ENCODE results near the gene CNTNAP2.

The CNTNAP2 gene

GRCh38 chr7:146116521-146117222 is at the start of gene CNTNAP2:
Gene CNTNAP2, plus strand, starts transcription at chr7:146116801. Its CDS starts 76 bp downstream, at chr7:146116877.
- DNase-seq (ENCODE audit: low read depth, low spot score), result peak; percentile 17

DNA sequence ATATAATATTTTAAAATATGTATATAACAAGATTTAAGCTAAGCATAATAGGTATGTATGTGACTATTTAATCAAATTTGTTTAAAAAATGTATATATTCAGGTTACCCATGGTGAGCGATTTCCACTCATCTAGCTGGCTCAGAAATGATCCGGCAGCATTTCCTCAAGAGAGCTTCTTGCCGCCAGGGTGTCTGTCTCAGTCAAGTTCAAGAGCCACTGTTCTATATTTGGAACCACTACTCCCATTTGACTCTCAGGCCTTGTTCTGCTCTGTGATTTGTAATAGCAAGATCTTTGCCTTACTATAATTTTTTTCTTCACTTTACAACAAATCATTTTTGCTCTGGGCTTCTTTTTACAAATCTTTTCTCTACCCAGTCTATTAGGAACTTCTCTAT is 48.7 kb upstream of the CNTNAP2 start:
- DNase-seq (ENCODE audit: low read depth, low spot score), result no peak

GRCh38 chr7:146074195-146074765 is 42.3 kb upstream of the CNTNAP2 start:
- DNase-seq (ENCODE audit: low read depth, low spot score), result no peak

DNA sequence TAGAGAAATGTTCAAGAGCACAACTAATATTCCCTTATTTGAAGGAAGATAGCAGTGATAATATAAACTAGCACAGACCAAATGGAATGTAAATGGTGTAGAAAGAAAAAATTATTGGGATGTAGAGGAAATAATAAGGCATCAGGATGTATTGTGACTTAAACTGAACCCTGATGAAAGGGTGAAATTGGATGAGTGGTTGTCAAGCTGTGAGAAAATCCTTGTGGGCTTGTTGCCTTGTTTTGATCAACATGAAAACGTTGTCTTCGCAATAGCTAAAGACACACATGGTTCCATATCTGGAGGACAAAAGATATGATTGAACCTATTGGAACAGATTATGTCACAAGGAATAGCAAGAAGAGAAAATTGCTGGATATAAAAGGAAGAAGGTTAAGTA is 40.3 kb upstream of the CNTNAP2 start:
- DNase-seq (ENCODE audit: low read depth, low spot score), result no peak

GRCh38 chr7:146084086-146084485 is 32.5 kb upstream of the CNTNAP2 start:
- no peak for DNase-seq (ENCODE audit: low read depth, low spot score)

DNA sequence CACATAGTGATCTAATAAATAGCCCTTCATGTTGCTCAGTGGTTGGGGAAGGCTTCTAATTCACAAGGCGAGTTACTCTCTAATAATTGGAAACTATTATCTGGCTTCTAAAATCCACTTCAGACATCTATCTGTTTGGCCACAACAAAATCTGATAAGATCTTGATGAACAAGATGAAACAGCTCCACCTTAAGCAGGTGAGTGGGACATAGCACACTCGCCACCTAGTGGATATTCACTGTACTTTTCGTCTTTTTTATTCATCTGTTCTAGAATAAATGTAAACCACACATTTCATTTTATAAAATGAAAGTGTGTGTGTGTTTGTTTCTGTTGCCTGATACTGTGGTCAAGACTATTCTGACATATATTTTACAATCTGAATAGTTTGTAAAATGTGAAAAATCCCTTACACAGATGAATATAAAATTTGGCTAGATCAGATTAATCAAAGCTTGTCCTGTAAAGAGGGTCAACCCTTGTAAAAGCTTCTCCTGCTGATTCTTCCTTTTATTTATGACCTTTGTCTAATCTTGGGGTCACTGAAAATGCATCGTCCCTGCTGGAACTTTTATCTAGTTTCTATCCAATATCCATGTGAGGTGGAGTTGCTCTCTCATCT is 26.5 kb upstream of the CNTNAP2 start:
- peak; percentile 12 for DNase-seq (ENCODE audit: low read depth, low spot score)

- no peak for DNase-seq (ENCODE audit: low read depth, low spot score)
These were observed 22.2 kb upstream of the CNTNAP2 start for GRCh38 chr7:146094356-146094755.

- DNase-seq (ENCODE audit: low read depth, low spot score), result no peak
These were observed 19.6 kb upstream of the CNTNAP2 start for GRCh38 chr7:146096994-146097393.

DNA sequence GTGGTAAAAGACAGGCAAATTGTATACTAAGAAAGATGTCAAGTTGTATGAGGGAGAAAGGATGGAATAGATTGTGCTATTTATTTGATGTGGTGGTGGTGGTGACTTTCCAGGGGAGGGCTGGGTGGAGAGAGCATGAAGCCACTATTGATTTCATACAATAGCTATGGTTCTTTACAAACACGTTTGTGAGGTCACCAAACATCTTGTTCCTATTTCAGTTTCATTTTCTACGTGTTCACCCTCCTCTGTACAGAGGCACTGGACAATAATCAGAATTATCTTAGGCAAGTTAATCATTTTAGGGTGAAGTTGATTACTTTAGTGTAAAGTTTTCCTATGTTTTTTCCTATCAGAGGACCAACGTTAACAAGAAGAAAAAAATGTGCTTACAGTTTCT is 10.3 kb upstream of the CNTNAP2 start:
- no peak for DNase-seq (ENCODE audit: low read depth, low spot score)

DNA sequence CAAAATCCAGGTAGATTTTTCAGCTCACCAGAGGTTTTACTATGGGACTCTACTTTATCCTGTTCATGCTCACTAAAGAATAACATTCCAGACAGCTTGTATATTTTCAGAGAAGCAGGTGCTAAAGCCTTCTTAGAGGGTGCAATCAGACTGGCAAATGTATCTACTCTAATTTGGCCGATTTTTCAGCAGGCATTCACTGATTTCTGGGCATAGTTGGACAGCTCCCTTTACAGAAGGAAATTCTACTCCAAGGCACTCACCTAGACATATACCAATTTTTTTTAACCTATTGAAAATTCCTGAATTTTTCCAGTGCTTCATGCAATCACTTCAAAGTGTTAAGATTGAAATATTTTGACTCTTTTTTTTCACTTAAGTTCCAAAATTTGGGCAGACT is 3.8 kb upstream of the CNTNAP2 start:
- DNase-seq (ENCODE audit: low read depth, low spot score), result no peak

GRCh38 chr7:146115548-146115850 is 1.1 kb upstream of the CNTNAP2 start:
- DNase-seq (ENCODE audit: low read depth, low spot score), result no peak

- DNase-seq (ENCODE audit: low read depth, low spot score), result peak; percentile 49
These were observed 615 bp upstream of the CNTNAP2 start for GRCh38 chr7:146115851-146116520.

GRCh38 chr7:146117576-146117975 is 975 bp downstream of the CNTNAP2 start:
- no peak for DNase-seq (ENCODE audit: low read depth, low spot score)

- DNase-seq (ENCODE audit: low read depth, low spot score), result no peak
These were observed 2.4 kb downstream of the CNTNAP2 start for GRCh38 chr7:146119002-146119401.

- no peak for DNase-seq (ENCODE audit: low read depth, low spot score)
These were observed 7.1 kb downstream of the CNTNAP2 start for GRCh38 chr7:146123715-146124114.

GRCh38 chr7:146126767-146127509 is 10.3 kb downstream of the CNTNAP2 start:
- DNase-seq (ENCODE audit: low read depth, low spot score), result no peak

DNA sequence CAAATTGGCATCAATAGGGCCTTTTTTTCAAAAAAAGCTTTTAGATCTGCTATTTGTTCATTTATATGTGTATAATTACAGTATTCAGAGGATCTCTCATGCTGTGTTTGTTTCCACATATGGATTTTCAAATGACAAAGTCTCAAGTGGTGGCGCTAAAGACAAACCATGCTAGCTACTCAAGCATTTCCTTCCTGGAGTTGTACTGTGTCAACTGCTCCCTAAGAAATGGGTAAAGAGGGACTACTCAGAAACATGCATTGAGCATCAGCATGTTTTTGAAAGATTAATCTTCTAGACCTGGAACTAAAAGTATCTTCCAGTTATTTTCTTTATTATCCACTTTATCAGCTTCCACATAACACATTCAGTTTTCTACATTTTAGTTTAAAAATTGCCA is 12.7 kb downstream of the CNTNAP2 start:
- DNase-seq (ENCODE audit: low read depth, low spot score), result no peak

DNA sequence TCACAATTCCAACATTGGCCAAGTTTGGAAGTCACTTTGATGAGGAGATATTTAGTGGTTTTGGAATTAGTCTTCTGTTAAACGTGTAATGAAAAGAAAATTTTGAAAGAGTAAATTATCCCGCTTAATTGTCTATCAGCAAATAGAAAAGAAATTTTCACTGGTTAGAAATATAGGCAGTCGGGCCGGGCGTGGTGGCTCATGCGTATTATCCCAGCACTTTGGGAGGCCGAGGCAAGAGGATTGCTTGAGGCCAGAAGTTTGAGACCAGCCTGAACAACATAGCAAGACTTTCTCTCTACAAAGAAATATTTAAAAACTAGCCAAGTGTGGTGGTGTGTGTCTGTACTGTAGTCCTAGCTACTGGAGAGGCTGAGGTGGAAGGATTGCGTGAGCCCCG is 13.4 kb downstream of the CNTNAP2 start:
- no peak for DNase-seq (ENCODE audit: low read depth, low spot score)

DNA sequence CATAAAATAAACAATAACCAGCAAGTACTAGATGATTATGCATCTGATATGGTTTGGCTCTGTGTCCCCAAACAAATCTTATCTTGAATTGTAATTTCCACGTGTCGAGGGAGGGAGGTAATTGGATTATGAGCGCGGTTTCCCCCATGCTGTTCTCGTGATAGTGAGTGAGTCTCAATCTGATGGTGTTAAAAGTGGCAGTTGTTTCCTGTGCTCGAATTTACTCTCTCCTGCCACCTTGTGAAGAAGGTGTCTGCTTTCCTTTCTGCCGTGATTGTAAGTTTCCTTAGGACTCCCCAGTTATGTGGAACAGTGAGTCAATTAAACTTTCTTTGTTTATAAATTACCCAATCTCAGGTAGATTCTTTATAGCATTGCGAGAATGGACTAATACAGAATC is 15.1 kb downstream of the CNTNAP2 start:
- DNase-seq (ENCODE audit: low read depth, low spot score), result no peak

GRCh38 chr7:146136357-146136875 is 19.8 kb downstream of the CNTNAP2 start:
- DNase-seq (ENCODE audit: low read depth, low spot score), result no peak

DNA sequence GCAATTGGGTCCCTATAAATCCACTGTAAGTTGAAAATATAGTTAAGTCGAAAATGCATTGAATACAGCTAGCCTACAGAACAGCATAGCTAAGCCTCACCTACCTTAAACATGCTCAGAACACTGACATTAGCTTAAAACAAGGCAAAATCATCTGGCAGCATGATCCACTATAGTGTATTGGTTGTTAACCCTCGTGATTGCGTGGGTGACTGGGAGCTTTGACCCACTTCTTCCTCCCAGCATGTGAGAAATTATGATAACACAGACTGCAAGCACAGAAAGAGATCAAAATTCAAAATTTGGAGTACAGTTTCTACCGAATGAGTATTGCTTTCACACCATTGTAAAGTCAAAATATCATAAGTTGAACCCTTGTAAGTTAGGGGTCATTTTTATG is 22.3 kb downstream of the CNTNAP2 start:
- DNase-seq (ENCODE audit: low read depth, low spot score), result no peak

Data from brain pericyte (primary cell).